HFFc6 (cell line): ENCODE results near the gene SLC35F2. TPM values are rescaled to one million over a fixed set of nuclear protein-coding genes. Genes with fewer than 3 reads are reported as not detected.
"Not testable (repeated sequence)": the region's sequence is repeated elsewhere in the genome, so short reads cannot be mapped to it uniquely, and the experiment has no call there.

ENCODE experiments used
- DNase-seq: peaks from one replicate; pipeline ENCODE4 v3.0.0-alpha.2; 2018
- H3K27ac Mint-ChIP-seq: 2 replicates; pipeline ENCODE4 v1.8.0; 2020; ENCODE audit warnings: mild to moderate bottlenecking, mixed read lengths
- H3K27me3 Mint-ChIP-seq: 2 replicates; pipeline ENCODE4 v1.8.0; 2021; ENCODE audit warnings: mild to moderate bottlenecking, moderate library complexity, mixed read lengths; ENCODE audit not compliant: insufficient read depth
- H3K36me3 Mint-ChIP-seq: 2 replicates; pipeline ENCODE4 v1.8.0; 2021; ENCODE audit warnings: low read depth, mixed read lengths
- H3K4me1 Mint-ChIP-seq: 2 replicates; pipeline ENCODE4 v1.8.0; 2020; ENCODE audit warnings: low read depth, mixed read lengths
- H3K4me3 Mint-ChIP-seq: 2 replicates; pipeline ENCODE4 v1.8.0; 2020; ENCODE audit warnings: mild to moderate bottlenecking, moderate library complexity, mixed read lengths
- H3K9me3 Mint-ChIP-seq: 2 replicates; pipeline ENCODE4 v1.8.0; 2020; ENCODE audit warnings: mild to moderate bottlenecking, mixed read lengths
- total RNA-seq, 6 experiments: library from RNA; stranded (reverse); fragmentation: NEBNext Ultra II Directional; extraction: Animal tissue kit (Norgen Biotek cat#: 25700); gene quantifications; 2 replicates in 1 of 6; 3 replicates in 5 of 6; pipeline ENCODE4 v1.2.3, GENCODE V29; 2021
- TF ChIP-seq, protein P1 (sequence below): fragments of 200-600 bp; sonication (generic); IDR thresholded peaks from 2 replicates; pipeline ENCODE4 v1.5.0; 2021; ENCODE audit warnings: antibody characterized with exemption, mild to moderate bottlenecking

SLC35F2 gene
- total RNA-seq, 6 experiments from 2014 or later = 7.0 to 9.7 (median 7.7) TPM

DNA sequence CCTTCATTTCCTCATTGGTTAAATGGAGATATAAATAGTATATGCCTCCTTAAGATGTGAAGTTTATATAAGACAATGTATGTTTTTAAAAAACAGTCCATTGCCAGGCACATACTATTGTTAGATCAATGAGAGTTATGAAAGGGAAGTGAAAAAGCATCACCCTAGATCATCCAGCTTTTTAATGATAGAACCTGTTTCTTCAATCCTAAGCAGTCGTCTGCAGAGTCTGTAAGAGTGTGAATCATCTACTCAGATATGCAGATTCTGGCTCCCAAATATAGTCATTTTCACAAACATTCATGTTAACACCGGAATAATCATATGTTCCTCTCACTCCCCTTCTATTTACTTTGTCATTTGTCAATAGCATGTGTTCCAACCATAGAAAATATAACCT is 81.5 kb downstream of the SLC35F2 start:
- Mint-ChIP-seq H3K27ac (no peak overlapping the region), H3K27me3 (peaks cover 6% of the 10 kb centered on the region; the same call in 1 of the 2 replicates), H3K4me1 (no peaks in the 10 kb centered on the region), H3K9me3 (no peaks in the 10 kb centered on the region), H3K36me3 (no peaks in the 10 kb centered on the region), H3K4me3 (no peak overlapping the region)
- no peak for DNase-seq
- TF ChIP-seq, protein P1, sequence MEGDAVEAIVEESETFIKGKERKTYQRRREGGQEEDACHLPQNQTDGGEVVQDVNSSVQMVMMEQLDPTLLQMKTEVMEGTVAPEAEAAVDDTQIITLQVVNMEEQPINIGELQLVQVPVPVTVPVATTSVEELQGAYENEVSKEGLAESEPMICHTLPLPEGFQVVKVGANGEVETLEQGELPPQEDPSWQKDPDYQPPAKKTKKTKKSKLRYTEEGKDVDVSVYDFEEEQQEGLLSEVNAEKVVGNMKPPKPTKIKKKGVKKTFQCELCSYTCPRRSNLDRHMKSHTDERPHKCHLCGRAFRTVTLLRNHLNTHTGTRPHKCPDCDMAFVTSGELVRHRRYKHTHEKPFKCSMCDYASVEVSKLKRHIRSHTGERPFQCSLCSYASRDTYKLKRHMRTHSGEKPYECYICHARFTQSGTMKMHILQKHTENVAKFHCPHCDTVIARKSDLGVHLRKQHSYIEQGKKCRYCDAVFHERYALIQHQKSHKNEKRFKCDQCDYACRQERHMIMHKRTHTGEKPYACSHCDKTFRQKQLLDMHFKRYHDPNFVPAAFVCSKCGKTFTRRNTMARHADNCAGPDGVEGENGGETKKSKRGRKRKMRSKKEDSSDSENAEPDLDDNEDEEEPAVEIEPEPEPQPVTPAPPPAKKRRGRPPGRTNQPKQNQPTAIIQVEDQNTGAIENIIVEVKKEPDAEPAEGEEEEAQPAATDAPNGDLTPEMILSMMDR = no peak

DNA sequence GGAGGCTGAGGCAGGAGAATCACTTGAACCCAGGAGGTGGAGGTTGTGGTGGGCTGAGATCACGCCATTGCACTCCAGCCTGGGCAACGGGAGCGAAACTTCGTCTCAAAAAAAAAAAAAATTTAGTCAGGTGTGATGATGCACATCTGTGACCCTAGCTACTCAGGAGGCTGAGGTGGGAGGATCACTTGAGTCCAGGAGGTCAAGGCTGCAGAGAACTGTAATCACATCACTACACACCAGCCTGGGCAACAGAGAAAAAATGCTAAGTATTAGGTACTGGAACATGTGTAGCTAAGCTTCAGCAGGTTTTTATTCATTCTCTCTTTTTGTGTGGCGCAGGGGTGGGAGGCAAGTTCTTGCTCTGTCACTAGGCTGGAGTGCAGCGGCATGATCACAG is 82.5 kb downstream of the SLC35F2 start:
- Mint-ChIP-seq H3K36me3 (no peaks in the 10 kb centered on the region), H3K27ac (no peak overlapping the region), H3K4me1 (peaks cover 5% of the 10 kb centered on the region), H3K4me3 (no peak overlapping the region), H3K27me3 (peaks cover 6% of the 10 kb centered on the region; the same call in 1 of the 2 replicates), H3K9me3 (no peaks in the 10 kb centered on the region)
- TF ChIP-seq, protein P1 = no peak
- no peak for DNase-seq

DNA sequence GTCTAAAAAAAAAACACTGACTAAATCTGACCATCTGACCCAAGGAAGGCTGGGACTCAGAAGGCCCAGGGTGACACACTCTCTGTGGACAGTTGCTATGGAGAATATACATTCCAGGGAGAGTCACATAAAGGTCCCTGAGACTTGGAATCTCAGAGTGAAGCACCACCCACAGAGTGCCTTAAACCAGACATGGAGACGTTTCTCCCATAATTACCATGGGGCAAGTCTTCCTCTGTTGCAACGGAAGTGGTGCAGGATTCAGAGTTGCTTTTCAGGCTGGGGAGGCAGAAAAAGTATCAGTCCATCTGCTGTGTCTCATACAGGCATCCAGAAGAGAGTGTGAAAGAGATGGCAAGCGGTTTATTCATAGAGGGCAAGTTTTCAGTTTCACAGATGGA is 88.0 kb downstream of the SLC35F2 start:
- Mint-ChIP-seq H3K4me1 (peaks cover 31% of the 10 kb centered on the region), H3K4me3 (peak overlapping the region; percentile 73), H3K27me3 (peaks cover 6% of the 10 kb centered on the region; the same call in 1 of the 2 replicates), H3K36me3 (no peaks in the 10 kb centered on the region), H3K27ac (peak overlapping the region; percentile 96), H3K9me3 (no peaks in the 10 kb centered on the region)
- TF ChIP-seq, protein P1 = no peak
- peak; percentile 93 for DNase-seq

DNA sequence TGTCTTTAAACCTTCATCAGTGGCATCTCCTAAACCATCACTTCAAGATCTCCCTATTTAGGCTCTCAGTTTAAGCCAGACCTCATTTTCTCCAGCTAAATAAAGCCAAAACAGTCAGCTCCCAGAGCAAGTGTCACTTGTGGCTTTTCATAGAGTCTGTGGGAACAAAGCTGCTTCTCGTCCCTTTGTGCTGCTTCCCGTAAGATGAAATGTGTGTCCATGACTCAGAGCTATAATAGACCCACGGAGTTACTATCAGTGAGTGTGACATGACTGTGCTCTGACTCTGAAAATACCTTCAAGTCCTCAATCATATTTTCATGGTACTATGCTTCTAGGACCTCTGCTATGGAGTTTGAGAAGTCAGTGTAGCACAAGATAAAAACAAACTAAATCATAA is 89.4 kb downstream of the SLC35F2 start:
- Mint-ChIP-seq H3K27me3 (peaks cover 7% of the 10 kb centered on the region), H3K4me3 (peak overlapping the region; percentile 20), H3K36me3 (no peaks in the 10 kb centered on the region), H3K27ac (peak overlapping the region; percentile 96), H3K9me3 (no peaks in the 10 kb centered on the region), H3K4me1 (peaks cover 31% of the 10 kb centered on the region)
- TF ChIP-seq, protein P1 = no peak
- DNase-seq = peak; percentile 80

DNA sequence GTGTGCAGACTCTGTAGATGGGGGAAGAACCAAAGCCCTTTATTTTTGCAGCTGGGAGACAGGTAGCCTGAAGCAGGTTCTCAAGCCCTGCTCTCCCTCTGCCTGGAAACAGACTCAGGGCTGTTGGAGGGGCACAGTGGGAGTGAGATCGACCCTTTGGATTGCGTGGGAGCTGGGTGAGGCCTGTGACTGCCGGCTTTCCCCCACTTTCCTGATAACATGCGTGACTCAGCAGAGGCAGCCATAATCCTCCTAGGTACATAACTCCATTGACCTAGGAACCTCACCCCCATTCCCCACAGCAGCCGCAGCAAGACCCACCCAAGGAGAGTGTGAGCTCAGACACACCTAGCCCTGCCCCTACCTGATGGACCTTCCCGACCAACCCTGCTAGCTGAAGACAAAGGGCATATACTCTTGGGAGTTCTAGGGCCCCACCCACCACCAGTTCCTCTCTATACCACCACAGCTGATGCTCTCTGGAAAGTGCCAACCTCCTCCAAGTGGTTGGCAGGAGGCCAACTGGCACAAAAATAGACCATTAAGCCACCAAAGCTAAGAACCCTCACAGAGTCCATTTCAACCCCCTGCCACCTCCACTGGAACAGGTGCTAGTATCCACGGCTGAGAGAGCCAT is 99.8 kb downstream of the SLC35F2 start:
- peaks cover 13% of the 10 kb centered on the region for H3K27me3 Mint-ChIP-seq
- H3K27ac Mint-ChIP-seq, H3K4me3 Mint-ChIP-seq, H3K9me3 Mint-ChIP-seq, H3K36me3 Mint-ChIP-seq, DNase-seq, H3K4me1 Mint-ChIP-seq: not testable (repeated sequence)

DNA sequence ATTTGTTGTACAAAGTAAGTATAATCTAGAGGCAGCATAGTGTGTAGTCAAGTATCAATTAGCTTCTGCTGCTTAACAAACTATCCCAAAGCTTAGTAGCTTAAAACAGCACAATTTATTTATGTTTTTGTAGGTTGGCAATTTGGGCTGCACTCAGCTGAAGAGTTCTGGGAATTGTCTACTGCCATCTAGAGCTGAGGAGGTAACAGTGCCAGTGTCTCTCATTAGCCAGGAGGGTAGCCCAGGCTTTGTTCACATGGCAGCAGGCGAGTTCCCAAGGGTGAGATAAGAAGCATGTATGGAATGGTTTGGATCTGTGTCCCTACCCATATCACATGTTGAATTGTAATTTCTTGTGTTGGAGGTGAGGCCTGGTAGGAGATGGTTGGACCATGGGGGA is 100.9 kb downstream of the SLC35F2 start:
- Mint-ChIP-seq H3K36me3 (no peaks in the 10 kb centered on the region), H3K27me3 (peaks cover 13% of the 10 kb centered on the region), H3K9me3 (no peaks in the 10 kb centered on the region), H3K4me3 (no peak overlapping the region), H3K27ac (no peak overlapping the region), H3K4me1 (peaks cover 9% of the 10 kb centered on the region; the same call in 1 of the 2 replicates)
- DNase-seq = no peak
- TF ChIP-seq, protein P1 = peak; percentile 48; the same call in 1 of the 2 replicates
